GM23338 (cell line): ENCODE results near the gene ZER1. TPM values are rescaled to one million over a fixed set of nuclear protein-coding genes. Genes with fewer than 3 reads are reported as not detected.

Experiments used
- ATAC-seq: fragments of 200-7000 bp; cut with Tn5 transposase; 3 replicates; pipeline ENCODE4 v1.9.1; 2020
- DNase-seq: peaks from one replicate; pipeline ENCODE4 v3.0.0-alpha.2; 2015; ENCODE audit warnings: low spot score
- H2AFZ ChIP-seq: fragments of 200-600 bp; sonication (generic); 2 replicates; pipeline ENCODE4 v1.8.0; 2016; ENCODE audit warnings: antibody characterized with exemption, mild to moderate bottlenecking, moderate library complexity
- H3F3A ChIP-seq: fragments of 200-600 bp; sonication (generic); replicated peaks from 2 replicates; pipeline ENCODE4 v1.8.0; 2017; ENCODE audit warnings: antibody characterized with exemption, mixed run types, low read depth
- H3K27ac ChIP-seq: fragments of 200-600 bp; sonication (generic); 2 replicates; pipeline ENCODE4 v1.6.1; 2016; ENCODE audit warnings: low read depth
- H3K27me3 ChIP-seq: fragments of 200-600 bp; sonication (generic); 2 replicates; pipeline ENCODE4 v1.8.0; 2016; ENCODE audit warnings: mild to moderate bottlenecking, mixed run types, moderate library complexity; ENCODE audit not compliant: insufficient read depth
- H3K36me3 ChIP-seq: fragments of 200-600 bp; sonication (generic); 2 replicates; pipeline ENCODE4 v1.8.0; 2016; ENCODE audit warnings: mild to moderate bottlenecking; ENCODE audit not compliant: insufficient read depth
- H3K4me1 ChIP-seq: fragments of 200-600 bp; sonication (generic); 2 replicates; pipeline ENCODE4 v1.8.0; 2016; ENCODE audit warnings: mild to moderate bottlenecking, moderate library complexity; ENCODE audit not compliant: insufficient read depth
- H3K4me2 ChIP-seq: fragments of 200-600 bp; sonication (generic); 2 replicates; pipeline ENCODE4 v1.7.1; 2017; ENCODE audit warnings: mixed run types
- H3K4me3 ChIP-seq: fragments of 200-600 bp; sonication (generic); 2 replicates; pipeline ENCODE4 v1.6.1; 2016; ENCODE audit warnings: mixed run types
- H3K79me2 ChIP-seq: fragments of 200-600 bp; sonication (generic); replicated peaks from 2 replicates; pipeline ENCODE4 v1.8.0; 2017; ENCODE audit warnings: mild to moderate bottlenecking; ENCODE audit not compliant: insufficient read depth
- H3K9me2 ChIP-seq: fragments of 200-600 bp; sonication (generic); 2 replicates; pipeline ENCODE4 v1.8.0; 2017; ENCODE audit not compliant: insufficient read depth
- H4K20me1 ChIP-seq: fragments of 200-600 bp; sonication (generic); replicated peaks from 2 replicates; pipeline ENCODE4 v1.8.0; 2017; ENCODE audit warnings: mild to moderate bottlenecking; ENCODE audit not compliant: insufficient read depth
- H3K27ac Mint-ChIP-seq: 2 replicates; pipeline ENCODE4 v1.8.0; 2020; ENCODE audit warnings: inconsistent platforms, mild to moderate bottlenecking, moderate library complexity, mixed read lengths
- H3K27me3 Mint-ChIP-seq: 3 replicates; pipeline ENCODE4 v1.8.0; 2022; ENCODE audit warnings: low read depth, mild to moderate bottlenecking, moderate library complexity, mixed read lengths, inconsistent platforms; ENCODE audit not compliant: insufficient read depth, poor library complexity
- H3K36me3 Mint-ChIP-seq: 3 replicates; pipeline ENCODE4 v1.8.0; 2021; ENCODE audit warnings: low read depth, mild to moderate bottlenecking, inconsistent platforms, moderate library complexity, mixed read lengths
- H3K4me1 Mint-ChIP-seq: 3 replicates; pipeline ENCODE4 v1.8.0; 2020; ENCODE audit warnings: mild to moderate bottlenecking, inconsistent platforms, mixed read lengths
- H3K4me3 Mint-ChIP-seq: 3 replicates; pipeline ENCODE4 v1.8.0; 2021; ENCODE audit warnings: moderate library complexity, mild to moderate bottlenecking, inconsistent platforms, mixed read lengths
- H3K9me3 Mint-ChIP-seq: 3 replicates; pipeline ENCODE4 v1.8.0; 2020; ENCODE audit warnings: moderate library complexity, mild to moderate bottlenecking, inconsistent platforms, mixed read lengths
- CREB1 ChIP-seq: fragments of 250-450 bp; sonication (Bioruptor Pico); IDR thresholded peaks from 2 replicates; pipeline ENCODE4 v1.5.0; 2020; ENCODE audit warnings: low read depth, mild to moderate bottlenecking, moderate library complexity
- EZH2 ChIP-seq: fragments of 200-600 bp; sonication (generic); IDR thresholded peaks from one replicate; pipeline ENCODE4 v1.8.0; 2017; ENCODE audit warnings: antibody characterized with exemption, mild to moderate bottlenecking, low read depth; ENCODE audit not compliant: unreplicated experiment
- EZH2phosphoT487 ChIP-seq: fragments of 200-600 bp; sonication (generic); IDR thresholded peaks from one replicate; pipeline ENCODE4 v1.8.1; 2018; ENCODE audit warnings: antibody characterized with exemption; ENCODE audit not compliant: unreplicated experiment
- NANOG ChIP-seq: IDR thresholded peaks from 2 replicates; pipeline ENCODE4 v1.6.1; 2016; ENCODE audit warnings: antibody characterized with exemption, borderline replicate concordance
- POLR2AphosphoS5 ChIP-seq: IDR thresholded peaks from 2 replicates; pipeline ENCODE4 v1.6.1; 2016; ENCODE audit warnings: antibody characterized with exemption, low read depth
- STAT1 ChIP-seq: IDR thresholded peaks from one replicate; pipeline ENCODE4 v1.6.1; 2016; ENCODE audit warnings: antibody characterized with exemption; ENCODE audit not compliant: unreplicated experiment
- ZNF114 ChIP-seq: fragments of 250-450 bp; sonication (Bioruptor Pico); IDR thresholded peaks from 2 replicates; pipeline ENCODE4 v1.5.0; 2020; ENCODE audit warnings: mild to moderate bottlenecking, moderate library complexity
- polyA plus RNA-seq: library from polyadenylated mRNA; unstranded; fragments of >200 nt; fragmentation: Nextera tagmentation; extraction: Ambion mirVana; gene quantifications from 2 replicates; pipeline ENCODE4 v1.2.1, GENCODE V29; 2016
- total RNA-seq: library from RNA; depleted of rRNA; stranded (reverse); fragments of >200 nt; shearing (Covaris generic); gene quantifications from 2 replicates; pipeline ENCODE4 v1.2.3, GENCODE V29; 2014
- TF ChIP-seq, protein P1 (sequence below): IDR thresholded peaks from 2 replicates; pipeline ENCODE4 v1.6.1; 2016; ENCODE audit warnings: antibody characterized with exemption
- TF ChIP-seq, protein P2 (sequence below): IDR thresholded peaks from one replicate; pipeline ENCODE4 v1.6.1; 2018; ENCODE audit warnings: antibody characterized with exemption; ENCODE audit not compliant: unreplicated experiment

The ZER1 gene
- total and polyA plus RNA-seq, 2 experiments from 2014 or later, result 7.0 to 23.9 TPM

DNA sequence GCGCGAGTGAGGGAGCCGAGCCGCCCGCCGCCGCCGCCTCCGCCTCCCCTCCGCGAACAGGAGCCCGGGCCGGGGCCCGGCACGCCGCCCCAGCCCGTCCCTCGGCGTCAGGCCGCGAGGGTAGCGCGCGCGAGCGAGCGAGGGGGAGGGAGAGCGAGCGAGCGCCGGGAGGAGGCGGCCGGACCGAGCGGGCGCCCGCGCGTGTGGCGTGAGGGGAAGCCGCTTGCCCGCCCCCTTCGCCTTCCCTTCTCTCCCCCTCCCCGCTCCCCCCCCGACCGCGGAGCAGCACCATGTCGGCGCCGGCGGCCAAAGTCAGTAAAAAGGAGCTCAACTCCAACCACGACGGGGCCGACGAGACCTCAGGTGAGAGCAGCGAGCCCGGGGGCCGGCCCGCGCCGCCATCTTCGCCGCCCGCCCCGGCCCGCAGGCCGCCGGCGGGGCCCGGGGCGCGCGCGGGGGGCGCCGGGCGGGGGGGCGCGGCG, 82.4 kb downstream of the ZER1 start (continued):
- TF ChIP-seq, protein P1, sequence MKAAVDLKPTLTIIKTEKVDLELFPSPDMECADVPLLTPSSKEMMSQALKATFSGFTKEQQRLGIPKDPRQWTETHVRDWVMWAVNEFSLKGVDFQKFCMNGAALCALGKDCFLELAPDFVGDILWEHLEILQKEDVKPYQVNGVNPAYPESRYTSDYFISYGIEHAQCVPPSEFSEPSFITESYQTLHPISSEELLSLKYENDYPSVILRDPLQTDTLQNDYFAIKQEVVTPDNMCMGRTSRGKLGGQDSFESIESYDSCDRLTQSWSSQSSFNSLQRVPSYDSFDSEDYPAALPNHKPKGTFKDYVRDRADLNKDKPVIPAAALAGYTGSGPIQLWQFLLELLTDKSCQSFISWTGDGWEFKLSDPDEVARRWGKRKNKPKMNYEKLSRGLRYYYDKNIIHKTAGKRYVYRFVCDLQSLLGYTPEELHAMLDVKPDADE, result no peak
- TF ChIP-seq EZH2 (no peak), NANOG (no peak), EZH2phosphoT487 (no peak)
- TF ChIP-seq, protein P2, sequence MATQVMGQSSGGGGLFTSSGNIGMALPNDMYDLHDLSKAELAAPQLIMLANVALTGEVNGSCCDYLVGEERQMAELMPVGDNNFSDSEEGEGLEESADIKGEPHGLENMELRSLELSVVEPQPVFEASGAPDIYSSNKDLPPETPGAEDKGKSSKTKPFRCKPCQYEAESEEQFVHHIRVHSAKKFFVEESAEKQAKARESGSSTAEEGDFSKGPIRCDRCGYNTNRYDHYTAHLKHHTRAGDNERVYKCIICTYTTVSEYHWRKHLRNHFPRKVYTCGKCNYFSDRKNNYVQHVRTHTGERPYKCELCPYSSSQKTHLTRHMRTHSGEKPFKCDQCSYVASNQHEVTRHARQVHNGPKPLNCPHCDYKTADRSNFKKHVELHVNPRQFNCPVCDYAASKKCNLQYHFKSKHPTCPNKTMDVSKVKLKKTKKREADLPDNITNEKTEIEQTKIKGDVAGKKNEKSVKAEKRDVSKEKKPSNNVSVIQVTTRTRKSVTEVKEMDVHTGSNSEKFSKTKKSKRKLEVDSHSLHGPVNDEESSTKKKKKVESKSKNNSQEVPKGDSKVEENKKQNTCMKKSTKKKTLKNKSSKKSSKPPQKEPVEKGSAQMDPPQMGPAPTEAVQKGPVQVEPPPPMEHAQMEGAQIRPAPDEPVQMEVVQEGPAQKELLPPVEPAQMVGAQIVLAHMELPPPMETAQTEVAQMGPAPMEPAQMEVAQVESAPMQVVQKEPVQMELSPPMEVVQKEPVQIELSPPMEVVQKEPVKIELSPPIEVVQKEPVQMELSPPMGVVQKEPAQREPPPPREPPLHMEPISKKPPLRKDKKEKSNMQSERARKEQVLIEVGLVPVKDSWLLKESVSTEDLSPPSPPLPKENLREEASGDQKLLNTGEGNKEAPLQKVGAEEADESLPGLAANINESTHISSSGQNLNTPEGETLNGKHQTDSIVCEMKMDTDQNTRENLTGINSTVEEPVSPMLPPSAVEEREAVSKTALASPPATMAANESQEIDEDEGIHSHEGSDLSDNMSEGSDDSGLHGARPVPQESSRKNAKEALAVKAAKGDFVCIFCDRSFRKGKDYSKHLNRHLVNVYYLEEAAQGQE, result no peak

DNA sequence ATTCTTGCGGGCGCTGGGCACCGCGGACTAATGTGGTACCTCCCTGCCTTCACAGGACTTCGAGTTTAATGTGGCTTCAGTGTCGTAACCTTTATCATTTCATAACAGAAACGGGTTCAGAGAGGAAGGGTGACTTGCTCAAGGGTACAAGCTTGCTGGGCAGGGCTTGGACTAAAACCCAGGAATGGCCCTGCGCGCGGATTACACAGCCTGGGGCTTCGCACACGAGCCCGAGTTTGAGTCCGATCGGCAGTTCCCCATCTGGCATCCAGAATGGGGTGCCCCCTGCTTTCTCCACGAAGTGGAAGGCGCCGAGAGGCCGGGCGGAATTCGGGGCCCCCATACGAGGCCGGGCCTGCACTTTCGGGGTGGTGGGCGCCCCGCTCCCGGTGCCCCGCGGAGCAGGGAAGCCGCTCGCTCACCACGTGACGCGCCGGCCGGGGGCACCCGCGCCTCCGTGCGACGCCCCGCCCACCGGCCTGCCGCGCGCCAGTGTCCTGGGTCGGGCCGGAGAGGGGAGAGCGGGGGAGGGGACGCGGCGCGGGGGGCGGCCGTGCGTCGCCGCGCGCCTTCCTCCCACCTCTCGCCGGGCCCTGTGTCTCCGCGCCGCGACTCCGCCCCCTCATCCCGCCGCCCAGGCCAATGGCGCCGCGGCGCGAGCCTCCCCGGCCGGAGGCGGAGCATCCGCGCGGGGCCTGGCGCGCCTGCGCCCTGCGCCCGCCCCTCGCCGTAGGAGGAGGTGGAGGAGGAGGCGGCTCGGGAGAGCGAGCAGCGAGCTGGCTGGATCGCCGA, 83.0 kb downstream of the ZER1 start, which contains the start of gene SET:
Gene SET, plus strand, starts transcription at position 722 of the 792 bp plus-strand sequence. CDS start 361 bp downstream, outside the sequence.
- Histone ChIP-seq H3K27ac (peak within 1 kb of the TSS; percentile 98), H3K4me1 (peaks cover 50% of the 10 kb centered on the region), H3K36me3 (peaks cover 32% of the 10 kb centered on the region), H3F3A (peaks cover 74% of the 10 kb centered on the region), H3K27me3 (no peaks in the 10 kb centered on the region), H3K79me2 (peaks cover 87% of the 10 kb centered on the region), H3K4me2 (peak within 1 kb of the TSS; percentile 99), H3K9me2 (no peaks in the 10 kb centered on the region), H4K20me1 (peaks cover 67% of the 10 kb centered on the region), H3K4me3 (peak within 1 kb of the TSS; percentile 99), H2AFZ (no peak within 1 kb of the TSS)
- peaks cover 42% of the 10 kb centered on the region for H3K4me1 Mint-ChIP-seq
- no peaks in the 10 kb centered on the region; the same call in 2 of the 3 replicates for H3K9me3 Mint-ChIP-seq
- peak within 1 kb of the TSS; percentile 100 for H3K4me3 Mint-ChIP-seq
- DNase-seq, result peak; percentile 97
- peaks cover 31% of the 10 kb centered on the region for H3K27me3 Mint-ChIP-seq
- H3K27ac Mint-ChIP-seq, result peak within 1 kb of the TSS; percentile 94
- ATAC-seq, result peak; percentile 68
- peaks cover 84% of the 10 kb centered on the region for H3K36me3 Mint-ChIP-seq
- TF ChIP-seq STAT1, result no peak
- no peak for TF ChIP-seq EZH2
- TF ChIP-seq, protein P2, result no peak
- no peak for TF ChIP-seq ZNF114 (CRISPR knock-in tag)
- 0 out of 2 replicates have a peak, but pooled peaks have one; percentile 53 for TF ChIP-seq CREB1
- peak; percentile 65 for TF ChIP-seq POLR2AphosphoS5
